ENCODE results near the gene CUX1.
A peak's percentile ranks its signal among the peaks of the same experiment; 100 is the strongest.

Gene CUX1

GRCh38 chr7:101880282-101881054 is 63.0 kb downstream of the CUX1 start:
- TF ChIP-seq OSR1 (CRISPR knock-in tag; IDR thresholded peaks at IDR 0.05) (no peak), SNAI2 (CRISPR knock-in tag; IDR thresholded peaks at IDR 0.05) (no peak), ESRRG (CRISPR knock-in tag; IDR thresholded peaks at IDR 0.05) (no peak), ZFP3 (CRISPR knock-in tag; IDR thresholded peaks at IDR 0.05) (no peak), ARNTL (CRISPR knock-in tag; IDR thresholded peaks at IDR 0.05; ENCODE audit: borderline replicate concordance, low read depth) (no peak), RARB (CRISPR knock-in tag; IDR thresholded peaks at IDR 0.05) (no peak), CREB5 (CRISPR knock-in tag; IDR thresholded peaks at IDR 0.05; ENCODE audit: low read depth) (no peak), BACH2 (CRISPR knock-in tag; IDR thresholded peaks at IDR 0.05; ENCODE audit: borderline replicate concordance) (no peak), PPARA (CRISPR knock-in tag; IDR thresholded peaks at IDR 0.05; ENCODE audit: borderline replicate concordance) (no peak), TCF4 (CRISPR knock-in tag; IDR thresholded peaks at IDR 0.05; ENCODE audit: borderline replicate concordance) (no peak), TSHZ2 (CRISPR knock-in tag; IDR thresholded peaks at IDR 0.05) (no peak), POU6F1 (CRISPR knock-in tag; IDR thresholded peaks at IDR 0.05; ENCODE audit: borderline replicate concordance, low read depth) (no peak), TOX (CRISPR knock-in tag; IDR thresholded peaks at IDR 0.05; ENCODE audit: borderline replicate concordance) (no peak), ISL1 (CRISPR knock-in tag; IDR thresholded peaks at IDR 0.05) (no peak), ZNF70 (CRISPR knock-in tag; IDR thresholded peaks at IDR 0.05) (no peak), GLIS3 (CRISPR knock-in tag; IDR thresholded peaks at IDR 0.05) (no peak), CSDC2 (CRISPR knock-in tag; IDR thresholded peaks at IDR 0.05) (no peak)
- TF ChIP-seq, protein P1, sequence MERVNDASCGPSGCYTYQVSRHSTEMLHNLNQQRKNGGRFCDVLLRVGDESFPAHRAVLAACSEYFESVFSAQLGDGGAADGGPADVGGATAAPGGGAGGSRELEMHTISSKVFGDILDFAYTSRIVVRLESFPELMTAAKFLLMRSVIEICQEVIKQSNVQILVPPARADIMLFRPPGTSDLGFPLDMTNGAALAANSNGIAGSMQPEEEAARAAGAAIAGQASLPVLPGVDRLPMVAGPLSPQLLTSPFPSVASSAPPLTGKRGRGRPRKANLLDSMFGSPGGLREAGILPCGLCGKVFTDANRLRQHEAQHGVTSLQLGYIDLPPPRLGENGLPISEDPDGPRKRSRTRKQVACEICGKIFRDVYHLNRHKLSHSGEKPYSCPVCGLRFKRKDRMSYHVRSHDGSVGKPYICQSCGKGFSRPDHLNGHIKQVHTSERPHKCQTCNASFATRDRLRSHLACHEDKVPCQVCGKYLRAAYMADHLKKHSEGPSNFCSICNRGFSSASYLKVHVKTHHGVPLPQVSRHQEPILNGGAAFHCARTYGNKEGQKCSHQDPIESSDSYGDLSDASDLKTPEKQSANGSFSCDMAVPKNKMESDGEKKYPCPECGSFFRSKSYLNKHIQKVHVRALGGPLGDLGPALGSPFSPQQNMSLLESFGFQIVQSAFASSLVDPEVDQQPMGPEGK (CRISPR knock-in tag; IDR thresholded peaks at IDR 0.05; ENCODE audit: borderline replicate concordance) = no peak
- TF ChIP-seq, protein P2, sequence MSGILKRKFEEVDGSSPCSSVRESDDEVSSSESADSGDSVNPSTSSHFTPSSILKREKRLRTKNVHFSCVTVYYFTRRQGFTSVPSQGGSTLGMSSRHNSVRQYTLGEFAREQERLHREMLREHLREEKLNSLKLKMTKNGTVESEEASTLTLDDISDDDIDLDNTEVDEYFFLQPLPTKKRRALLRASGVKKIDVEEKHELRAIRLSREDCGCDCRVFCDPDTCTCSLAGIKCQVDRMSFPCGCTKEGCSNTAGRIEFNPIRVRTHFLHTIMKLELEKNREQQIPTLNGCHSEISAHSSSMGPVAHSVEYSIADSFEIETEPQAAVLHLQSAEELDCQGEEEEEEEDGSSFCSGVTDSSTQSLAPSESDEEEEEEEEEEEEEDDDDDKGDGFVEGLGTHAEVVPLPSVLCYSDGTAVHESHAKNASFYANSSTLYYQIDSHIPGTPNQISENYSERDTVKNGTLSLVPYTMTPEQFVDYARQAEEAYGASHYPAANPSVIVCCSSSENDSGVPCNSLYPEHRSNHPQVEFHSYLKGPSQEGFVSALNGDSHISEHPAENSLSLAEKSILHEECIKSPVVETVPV (CRISPR knock-in tag; IDR thresholded peaks at IDR 0.05) = no peak
- ATAC-seq = no peak

DNA sequence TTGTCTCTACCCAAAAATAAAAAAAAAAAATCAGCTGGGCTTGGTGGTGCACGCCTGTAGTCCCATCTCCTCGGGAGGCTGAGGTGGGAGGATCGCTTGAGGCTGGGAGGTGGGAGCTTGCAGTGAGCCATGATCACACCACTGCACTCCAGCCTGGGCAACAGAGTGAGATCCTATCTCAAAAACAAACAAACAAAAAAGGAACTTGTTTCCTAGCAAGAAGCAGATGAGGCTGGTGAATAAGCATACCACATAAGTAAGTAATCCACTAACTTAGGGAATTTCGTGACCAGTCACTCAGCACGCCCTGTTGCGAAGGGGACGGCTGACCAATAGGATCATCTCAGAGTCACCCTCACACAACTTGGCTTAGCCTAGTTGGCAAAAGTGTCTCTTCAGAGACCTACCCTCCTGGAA is 64.6 kb downstream of the CUX1 start:
- TF ChIP-seq ZNF565 (CRISPR knock-in tag; conservative IDR thresholded peaks at IDR 0.05; ENCODE audit: low read depth) = no peak
- TF ChIP-seq, protein P2 (CRISPR knock-in tag; IDR thresholded peaks at IDR 0.05) = no peak
- no peak for TF ChIP-seq PPARA (CRISPR knock-in tag; IDR thresholded peaks at IDR 0.05; ENCODE audit: borderline replicate concordance)
- no peak for TF ChIP-seq OSR1 (CRISPR knock-in tag; IDR thresholded peaks at IDR 0.05)
- TF ChIP-seq BACH2 (CRISPR knock-in tag; IDR thresholded peaks at IDR 0.05; ENCODE audit: borderline replicate concordance) = no peak
- TF ChIP-seq, protein P1 (CRISPR knock-in tag; IDR thresholded peaks at IDR 0.05; ENCODE audit: borderline replicate concordance) = no peak
- TF ChIP-seq ARNTL (CRISPR knock-in tag; IDR thresholded peaks at IDR 0.05; ENCODE audit: borderline replicate concordance, low read depth) = no peak
- TF ChIP-seq CSDC2 (CRISPR knock-in tag; IDR thresholded peaks at IDR 0.05) = no peak
- no peak for TF ChIP-seq TCF4 (CRISPR knock-in tag; IDR thresholded peaks at IDR 0.05; ENCODE audit: borderline replicate concordance)
- no peak; the same call in 1 of the 2 replicates for TF ChIP-seq ZNF8 (CRISPR knock-in tag; IDR thresholded peaks at IDR 0.05)
- no peak for TF ChIP-seq GLIS3 (CRISPR knock-in tag; IDR thresholded peaks at IDR 0.05)
- TF ChIP-seq ESRRG (CRISPR knock-in tag; IDR thresholded peaks at IDR 0.05) = no peak
- TF ChIP-seq SNAI2 (CRISPR knock-in tag; IDR thresholded peaks at IDR 0.05) = no peak
- ATAC-seq = peak; percentile 86

Measured in SK-N-SH treated with all-trans-retinoic acid at 6 μM for 48 hours (cell line).